H1 (cell line): ENCODE data around the gene TP73. TPM values are rescaled to one million over a fixed set of nuclear protein-coding genes. Genes with fewer than 3 reads are reported as not detected.

ENCODE experiments used
- CTCF ChIA-PET: fragments of 300-600 bp; sonication (Branson Sonifier 250); formaldehyde crosslinking; loops from one replicate; lab custom pipeline; 2021; ENCODE audit not compliant: partially characterized antibody; lab: Charles Lee
- POLR2A ChIA-PET: fragments of 300-600 bp; sonication (Branson Sonifier 250); formaldehyde crosslinking; loops from one replicate; lab custom pipeline; 2021; ENCODE audit warnings: inconsistent platforms; ENCODE audit not compliant: partially characterized antibody; lab: Charles Lee
- DNase-seq, 2 experiments: peaks; one replicate each; pipeline versions ENCODE4 v3.0.0 to v3.0.0-alpha.2; 2010 to 2022; ENCODE audit warnings: low spot score in 2 of 2, low read depth in 1 of 2, mixed read lengths in 1 of 2
- FAIRE-seq: peaks from 2 replicates; lab custom pipeline; 2011; peaks lifted over from hg19 to GRCh38; lab: Jason Lieb, UNC
- H2AFZ ChIP-seq: 2 replicates; pipeline ENCODE4 v1.8.1; 2012; ENCODE audit warnings: low read length, inconsistent platforms
- H2AK5ac ChIP-seq: 2 replicates; pipeline ENCODE4 v1.6.1; 2013; ENCODE audit warnings: low read depth, low read length
- H2BK120ac ChIP-seq: replicated peaks from 2 replicates; pipeline ENCODE3; 2013; ENCODE audit warnings: low read depth, low read length, inconsistent platforms
- H2BK12ac ChIP-seq: 2 replicates; pipeline ENCODE4 v1.6.1; 2013; ENCODE audit warnings: low read depth, low read length
- H2BK15ac ChIP-seq: 2 replicates; pipeline ENCODE4 v1.6.1; 2013; ENCODE audit warnings: low read length
- H2BK20ac ChIP-seq: 2 replicates; pipeline ENCODE4 v1.6.1; 2013; ENCODE audit warnings: low read length
- H2BK5ac ChIP-seq: 2 replicates; pipeline ENCODE4 v1.6.1; 2013; ENCODE audit warnings: low read depth, low read length
- H3K14ac ChIP-seq: 2 replicates; pipeline ENCODE4 v1.6.1; 2013; ENCODE audit warnings: inconsistent platforms; ENCODE audit not compliant: insufficient read length
- H3K18ac ChIP-seq: 2 replicates; pipeline ENCODE4 v1.6.1; 2013; ENCODE audit warnings: low read length; ENCODE audit errors: extremely low read depth
- H3K23ac ChIP-seq: 2 replicates; pipeline ENCODE4 v1.6.1; 2013; ENCODE audit warnings: inconsistent platforms; ENCODE audit not compliant: insufficient read length
- H3K23me2 ChIP-seq: 2 replicates; pipeline ENCODE4 v1.6.1; 2013; ENCODE audit warnings: low read depth, low read length
- H3K27ac ChIP-seq: 2 replicates; pipeline ENCODE4 v1.6.1; 2011; ENCODE audit warnings: low read depth, low read length, inconsistent platforms
- H3K27me3 ChIP-seq, 4 experiments: replicated peaks in 1 of 4; 1 replicate in 1 of 4; 2 replicates in 3 of 4; pipeline versions ENCODE4 v1.6.1 to v1.8.1; 2011 to 2013; ENCODE audit warnings: low read length in 3 of 4, mild to moderate bottlenecking in 3 of 4, inconsistent platforms in 2 of 4, mixed read lengths in 2 of 4, moderate library complexity in 1 of 4; ENCODE audit not compliant: control insufficient read depth in 3 of 4, insufficient read depth in 3 of 4; ENCODE audit errors: extremely low read depth in 1 of 4
- H3K36me3 ChIP-seq, 4 experiments: 2 replicates each; pipeline versions ENCODE4 v1.6.1 to v1.8.1; 2011 to 2013; ENCODE audit warnings: mild to moderate bottlenecking in 4 of 4, low read length in 3 of 4, moderate library complexity in 2 of 4, control low read depth in 1 of 4, inconsistent platforms in 1 of 4; ENCODE audit not compliant: insufficient read depth in 4 of 4, control insufficient read depth in 2 of 4
- H3K4ac ChIP-seq: replicated peaks from 2 replicates; pipeline ENCODE3; 2013; ENCODE audit warnings: low read length, low read depth, mixed read lengths, inconsistent platforms; ENCODE audit not compliant: insufficient read length
- H3K4me1 ChIP-seq, 4 experiments: replicated peaks in 1 of 4; 1 replicate in 1 of 4; 2 replicates in 3 of 4; pipeline versions ENCODE4 v1.6.1 to v1.8.1; 2011 to 2013; ENCODE audit warnings: low read length in 3 of 4, inconsistent platforms in 2 of 4, mixed read lengths in 1 of 4; ENCODE audit not compliant: insufficient read depth in 4 of 4, control insufficient read depth in 3 of 4
- H3K4me2 ChIP-seq, 2 experiments: 2 replicates each; pipeline versions ENCODE4 v1.6.1 to v1.8.1; 2011 to 2013; ENCODE audit warnings: low read depth in 2 of 2, low read length in 2 of 2, control low read depth in 1 of 2, inconsistent platforms in 1 of 2, mild to moderate bottlenecking in 1 of 2; ENCODE audit not compliant: insufficient read depth in 1 of 2
- H3K4me3 ChIP-seq, 4 experiments: fragments of 200-600, 300-600 bp in 1 of 4; sonication (generic), shearing (Covaris generic), sonication (Bioruptor Twin) in 1 of 4; 2 replicates each; pipeline versions ENCODE4 v1.5.1 to v1.8.1; 2011 to 2016; ENCODE audit warnings: low read length in 4 of 4, low read depth in 3 of 4, control low read depth in 2 of 4, inconsistent platforms in 2 of 4, mild to moderate bottlenecking in 2 of 4, mixed read lengths in 1 of 4, moderate library complexity in 1 of 4; ENCODE audit not compliant: insufficient read depth in 2 of 4; ENCODE audit errors: extremely low read depth in 1 of 4
- H3K56ac ChIP-seq: replicated peaks from 2 replicates; pipeline ENCODE3; 2013; ENCODE audit warnings: low read depth, mild to moderate bottlenecking, mixed read lengths, low read length, inconsistent platforms; ENCODE audit not compliant: insufficient read length
- H3K79me1 ChIP-seq: 2 replicates; pipeline ENCODE4 v1.6.1; 2013; ENCODE audit warnings: low read depth, low read length, control low read depth
- H3K79me2 ChIP-seq, 2 experiments: 2 replicates each; pipeline versions ENCODE4 v1.6.1 to v1.8.1; 2012 to 2013; ENCODE audit warnings: low read length in 2 of 2, mild to moderate bottlenecking in 2 of 2, inconsistent platforms in 1 of 2; ENCODE audit not compliant: insufficient read depth in 2 of 2, control insufficient read depth in 1 of 2
- H3K9ac ChIP-seq, 4 experiments: replicated peaks in 1 of 4; 1 replicate in 1 of 4; 2 replicates in 3 of 4; pipeline versions ENCODE4 v1.6.1 to v1.8.1; 2011 to 2013; ENCODE audit warnings: low read depth in 3 of 4, low read length in 3 of 4, control low read depth in 2 of 4, mild to moderate bottlenecking in 2 of 4, moderate library complexity in 2 of 4, inconsistent platforms in 1 of 4; ENCODE audit errors: extremely low read depth in 1 of 4
- H3K9me3 ChIP-seq, 2 experiments: 2 replicates each; pipeline versions ENCODE4 v1.6.1 to v1.8.1; 2012 to 2013; ENCODE audit warnings: mild to moderate bottlenecking in 2 of 2, moderate library complexity in 2 of 2, control low read depth in 1 of 2, inconsistent platforms in 1 of 2, low read depth in 1 of 2, low read length in 1 of 2, mixed read lengths in 1 of 2; ENCODE audit not compliant: insufficient read depth in 2 of 2
- H4K20me1 ChIP-seq, 2 experiments: replicated peaks in 1 of 2; 2 replicates each; pipeline versions ENCODE3 to v1.8.1; 2011 to 2013; ENCODE audit warnings: inconsistent platforms in 2 of 2, low read length in 2 of 2, mild to moderate bottlenecking in 1 of 2; ENCODE audit not compliant: insufficient read depth in 2 of 2, control insufficient read depth in 1 of 2
- H4K5ac ChIP-seq: 2 replicates; pipeline ENCODE4 v1.6.1; 2013; ENCODE audit warnings: low read length, low read depth, mixed read lengths, inconsistent platforms; ENCODE audit not compliant: insufficient read length
- H4K8ac ChIP-seq: 2 replicates; pipeline ENCODE4 v1.8.0; 2013; ENCODE audit warnings: mild to moderate bottlenecking, moderate library complexity, low read length, inconsistent platforms; ENCODE audit not compliant: insufficient read depth; ENCODE audit errors: extremely low read depth
- H4K91ac ChIP-seq: replicated peaks from 2 replicates; pipeline ENCODE3; 2013; ENCODE audit warnings: low read length, mixed read lengths, inconsistent platforms; ENCODE audit not compliant: insufficient read length
- FOSL1 ChIP-seq: IDR thresholded peaks from 2 replicates; pipeline ENCODE4 v1.6.1; 2011; ENCODE audit warnings: mild to moderate bottlenecking, low read depth, low read length, moderate library complexity; ENCODE audit not compliant: insufficient read depth
- GABPA ChIP-seq: IDR thresholded peaks from 2 replicates; pipeline ENCODE4 v1.6.1; 2011; ENCODE audit warnings: mild to moderate bottlenecking, low read length, moderate library complexity, borderline replicate concordance; ENCODE audit not compliant: insufficient read depth
- HDAC2 ChIP-seq, 2 experiments: fragments of 300-600 bp in 1 of 2; sonication (generic) in 1 of 2; IDR thresholded peaks; 2 replicates each; pipeline ENCODE4 v1.6.1; 2011 to 2012; ENCODE audit warnings: low read depth in 2 of 2, low read length in 2 of 2, mild to moderate bottlenecking in 2 of 2, moderate library complexity in 2 of 2, borderline replicate concordance in 1 of 2, inconsistent platforms in 1 of 2
- POLR2AphosphoS5 ChIP-seq: IDR thresholded peaks from 2 replicates; pipeline ENCODE4 v1.6.1; 2011; ENCODE audit warnings: low read depth, low read length
- RAD21 ChIP-seq, 2 experiments: IDR thresholded peaks in 1 of 2; conservative IDR thresholded peaks in 1 of 2; 2 replicates each; pipeline ENCODE4 v1.6.1; 2011; ENCODE audit warnings: low read depth in 2 of 2, low read length in 2 of 2, improper control_type of control experiment in 1 of 2, inconsistent platforms in 1 of 2, mild to moderate bottlenecking in 1 of 2, moderate library complexity in 1 of 2
- SP2 ChIP-seq: IDR thresholded peaks from 2 replicates; pipeline ENCODE4 v1.6.1; 2012; ENCODE audit warnings: mild to moderate bottlenecking, low read length, inconsistent platforms
- YY1 ChIP-seq: IDR thresholded peaks from 2 replicates; pipeline ENCODE4 v1.6.1; 2011; ENCODE audit warnings: low read depth, mild to moderate bottlenecking, low read length
- WGBS, 2 experiments: shearing (Covaris generic) in 1 of 2; methylation state at CpG; one replicate each; pipeline versions ENCODE4 v1.1.6 to v1.1.7; 2013 to 2015; ENCODE audit warnings: low lambda C conversion rate in 2 of 2, mixed read lengths in 2 of 2, inconsistent platforms in 1 of 2, low coverage in 1 of 2, missing lambda C conversion rate in 1 of 2; ENCODE audit not compliant: insufficient replicate concordance in 2 of 2, insufficient coverage in 1 of 2, insufficient read length in 1 of 2; ENCODE audit errors: extremely low coverage in 1 of 2, missing lambda C conversion rate in 1 of 2; 5-methylcytosine and 5-hydroxymethylcytosine counted together
- polyA plus RNA-seq, 7 experiments: library from polyadenylated mRNA; depleted of rRNA in 3 of 7; stranded (reverse) in 5 of 7; unstranded in 2 of 7; fragments of >200 nt in 5 of 7; fragments of 200-250 nt in 2 of 7; gene quantifications; 1 replicate in 5 of 7; 2 replicates in 1 of 7; 4 replicates in 1 of 7; pipeline versions ENCODE4 v1.2.1 to v1.2.3, GENCODE V29; 2011 to 2013; ENCODE audit warnings: missing spikeins in 2 of 7, mixed read lengths in 2 of 7
- total RNA-seq: library from RNA; stranded (reverse); fragmentation: NEBNext Ultra II Directional; extraction: Animal tissue kit (Norgen Biotek cat#: 25700); gene quantifications from 2 replicates; pipeline ENCODE4 v1.2.1, GENCODE V29; 2021
- TF ChIP-seq, protein P1 (sequence below), 3 experiments: IDR thresholded peaks; 1 replicate in 2 of 3; 2 replicates in 1 of 3; pipeline versions ENCODE4 v1.5.1 to v1.6.1; 2011; ENCODE audit warnings: low read length in 3 of 3, mild to moderate bottlenecking in 3 of 3, inconsistent platforms in 2 of 3, low read depth in 1 of 3, moderate library complexity in 1 of 3; ENCODE audit not compliant: insufficient read depth in 1 of 3; ENCODE audit errors: control extremely low read depth in 1 of 3

TP73 gene
- total and polyA plus RNA-seq, 2 of the 8 experiments (the other 6 are each of a cell fraction or from before 2014, with no cell fraction given), result 2.6 to 3.1 TPM

DNA sequence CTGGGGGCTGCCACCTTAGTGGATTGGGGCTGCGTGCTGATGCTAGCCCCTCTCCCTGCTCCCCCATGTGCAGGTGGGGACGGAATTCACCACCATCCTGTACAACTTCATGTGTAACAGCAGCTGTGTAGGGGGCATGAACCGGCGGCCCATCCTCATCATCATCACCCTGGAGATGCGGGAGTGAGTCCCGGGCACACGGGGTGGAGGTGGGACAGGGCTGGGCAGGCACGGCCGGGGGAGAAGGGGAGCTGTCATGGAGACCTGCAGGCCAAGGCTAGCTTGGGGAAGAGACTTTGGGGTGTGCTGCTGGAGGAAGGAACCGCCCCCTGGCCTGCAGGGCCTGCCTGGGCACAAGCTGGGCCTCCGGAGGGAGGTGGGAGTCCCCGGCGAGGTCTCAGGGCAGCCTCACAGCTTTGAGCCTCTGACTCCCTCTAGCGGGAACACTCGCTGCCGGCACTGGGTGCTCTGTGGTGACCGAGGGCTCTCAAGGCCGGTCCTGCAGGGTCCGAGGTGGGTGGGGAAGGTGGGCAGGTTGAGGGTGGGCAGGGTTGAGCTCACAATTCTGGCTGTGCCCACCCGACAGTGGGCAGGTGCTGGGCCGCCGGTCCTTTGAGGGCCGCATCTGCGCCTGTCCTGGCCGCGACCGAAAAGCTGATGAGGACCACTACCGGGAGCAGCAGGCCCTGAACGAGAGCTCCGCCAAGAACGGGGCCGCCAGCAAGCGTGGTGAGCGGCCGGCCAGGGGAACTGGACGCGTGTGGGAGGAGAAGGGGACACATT lies 74.9 kb downstream of the TP73 start:
- H2BK120ac ChIP-seq, result no peak overlapping the region
- H2AFZ ChIP-seq, result no peak overlapping the region
- POLR2A ChIA-PET, result interaction anchor here (0.8 to 1.4 kb wide), 6 partner anchors 13 to 174 kb away, joined by 3 to 6 read pairs (median 3); no protein-coding TSS in a partner anchor
- no peak overlapping the region for H4K5ac ChIP-seq
- H3K4ac ChIP-seq, result no peak overlapping the region
- no peak overlapping the region for H3K9ac ChIP-seq
- no peak overlapping the region for H3K27ac ChIP-seq
- H3K4me2 ChIP-seq, result no peak overlapping the region
- CTCF ChIA-PET, result interaction anchor here (0.6 to 2.4 kb wide), 37 partner anchors 8 to 1995 kb away, joined by 3 to 18 read pairs (median 4); no protein-coding TSS in a partner anchor
- WGBS, 2 experiments, result 64% methylated on average over 36 of the region's 37 CpGs; no CpG with 5 or more reads in 1 of the 2 experiments
- no peak overlapping the region for H4K8ac ChIP-seq
- FAIRE-seq, result no peak
- H3K4me3 ChIP-seq, result no peak overlapping the region
- no peaks in the 10 kb centered on the region for H3K36me3 ChIP-seq
- no peaks in the 10 kb centered on the region; a peak in 3 of 7 replicates for H3K27me3 ChIP-seq
- no peak overlapping the region for H2BK15ac ChIP-seq
- no peaks in the 10 kb centered on the region for H3K79me1 ChIP-seq
- peaks cover 0 to 9% of the 10 kb centered on the region in 2 experiments for H4K20me1 ChIP-seq
- no peaks in the 10 kb centered on the region for H3K9me3 ChIP-seq
- H2BK5ac ChIP-seq, result no peak overlapping the region
- peak in 1 of 2 experiments; percentile 83 for DNase-seq
- H3K56ac ChIP-seq, result peak overlapping the region; percentile 30
- no peak overlapping the region for H3K14ac ChIP-seq
- H3K23me2 ChIP-seq, result peaks cover 15% of the 10 kb centered on the region; the same call in 1 of the 2 replicates
- H3K79me2 ChIP-seq, result no peaks in the 10 kb centered on the region
- H3K4me1 ChIP-seq, result peaks cover 0 to 4% (median 2%) of the 10 kb centered on the region in 4 experiments; a peak in 4 of 7 replicates
- no peak overlapping the region for H2BK20ac ChIP-seq
- H3K18ac ChIP-seq, result no peak overlapping the region
- H2AK5ac ChIP-seq, result no peak overlapping the region
- H3K23ac ChIP-seq, result no peak overlapping the region
- no peak overlapping the region for H4K91ac ChIP-seq
- H2BK12ac ChIP-seq, result no peak overlapping the region
- TF ChIP-seq SP2 (no peak), RAD21 (IDR thresholded peaks at IDR 0.05 in 1 of 2, conservative IDR thresholded peaks at IDR 0.05 in 1 of 2; ENCODE audit: low read depth in 2 of 2, low read length in 2 of 2) (peak; percentile 63 to 74), HDAC2 (IDR thresholded peaks at IDR 0.05; ENCODE audit: borderline replicate concordance in 1 of 2, low read depth in 2 of 2, low read length in 2 of 2) (no peak), POLR2AphosphoS5 (0 out of 2 replicates have a peak, but pooled peaks have one; percentile 7), GABPA (peak; percentile 76; the same call in 1 of the 2 replicates), YY1 (no peak), FOSL1 (no peak)
- TF ChIP-seq, protein P1, sequence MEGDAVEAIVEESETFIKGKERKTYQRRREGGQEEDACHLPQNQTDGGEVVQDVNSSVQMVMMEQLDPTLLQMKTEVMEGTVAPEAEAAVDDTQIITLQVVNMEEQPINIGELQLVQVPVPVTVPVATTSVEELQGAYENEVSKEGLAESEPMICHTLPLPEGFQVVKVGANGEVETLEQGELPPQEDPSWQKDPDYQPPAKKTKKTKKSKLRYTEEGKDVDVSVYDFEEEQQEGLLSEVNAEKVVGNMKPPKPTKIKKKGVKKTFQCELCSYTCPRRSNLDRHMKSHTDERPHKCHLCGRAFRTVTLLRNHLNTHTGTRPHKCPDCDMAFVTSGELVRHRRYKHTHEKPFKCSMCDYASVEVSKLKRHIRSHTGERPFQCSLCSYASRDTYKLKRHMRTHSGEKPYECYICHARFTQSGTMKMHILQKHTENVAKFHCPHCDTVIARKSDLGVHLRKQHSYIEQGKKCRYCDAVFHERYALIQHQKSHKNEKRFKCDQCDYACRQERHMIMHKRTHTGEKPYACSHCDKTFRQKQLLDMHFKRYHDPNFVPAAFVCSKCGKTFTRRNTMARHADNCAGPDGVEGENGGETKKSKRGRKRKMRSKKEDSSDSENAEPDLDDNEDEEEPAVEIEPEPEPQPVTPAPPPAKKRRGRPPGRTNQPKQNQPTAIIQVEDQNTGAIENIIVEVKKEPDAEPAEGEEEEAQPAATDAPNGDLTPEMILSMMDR (IDR thresholded peaks at IDR 0.05; ENCODE audit: control extremely low read depth in 1 of 3, insufficient read depth in 1 of 3, low read depth in 1 of 3, low read length in 3 of 3), result peak in 2 of 3 experiments; percentile 71 to 83; a peak in 3 of 4 replicates
